ENCODE measurements around the gene LLGL2. TPM values are rescaled to one million over a fixed set of nuclear protein-coding genes. Genes with fewer than 3 reads are reported as not detected.

The LLGL2 gene
- total RNA-seq, 1 experiment from 2014 or later = 10.8 TPM

DNA sequence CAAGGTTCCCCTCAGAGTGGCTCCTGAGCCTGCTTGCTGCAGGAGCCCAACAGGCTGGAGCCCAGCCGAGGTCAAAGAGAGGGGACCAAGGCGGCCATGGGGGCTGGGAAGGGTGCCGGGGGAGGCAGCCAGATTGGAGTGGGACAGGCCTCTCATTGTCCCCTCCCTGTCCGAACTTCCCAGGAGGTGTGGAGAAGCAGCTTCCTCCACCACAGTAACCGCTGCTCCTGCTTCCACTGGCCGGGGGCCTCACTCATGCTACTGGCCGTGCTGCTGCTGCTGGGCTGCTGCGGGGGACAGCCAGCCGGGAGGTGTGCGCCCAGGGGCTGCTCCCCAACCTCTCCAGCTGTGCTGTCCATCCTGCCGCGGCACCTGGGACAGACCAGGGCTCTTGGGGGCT lies 39.8 kb upstream of the LLGL2 start:
- Histone ChIP-seq H3K4me3 (ENCODE audit: low read depth, low read length, poor library complexity, severe bottlenecking) (no peak overlapping the region), H3K27me3 (replicated peaks; ENCODE audit: insufficient read depth, low read depth, low read length, poor library complexity) (no peaks in the 10 kb centered on the region), H3K9me3 (ENCODE audit: low read depth, low read length, poor library complexity, severe bottlenecking) (no peaks in the 10 kb centered on the region), H3K4me1 (ENCODE audit: insufficient read depth, low read length, poor library complexity, severe bottlenecking) (no peaks in the 10 kb centered on the region), H3K36me3 (ENCODE audit: insufficient read depth, low read length, poor library complexity, severe bottlenecking) (no peaks in the 10 kb centered on the region), H3K27ac (ENCODE audit: low read depth, low read length, poor library complexity, severe bottlenecking) (no peak overlapping the region)
- DNase-seq (ENCODE audit: low spot score) = no peak
- no TSS peak for BruUV-seq (replicated peaks)
- TF ChIP-seq, protein P1, sequence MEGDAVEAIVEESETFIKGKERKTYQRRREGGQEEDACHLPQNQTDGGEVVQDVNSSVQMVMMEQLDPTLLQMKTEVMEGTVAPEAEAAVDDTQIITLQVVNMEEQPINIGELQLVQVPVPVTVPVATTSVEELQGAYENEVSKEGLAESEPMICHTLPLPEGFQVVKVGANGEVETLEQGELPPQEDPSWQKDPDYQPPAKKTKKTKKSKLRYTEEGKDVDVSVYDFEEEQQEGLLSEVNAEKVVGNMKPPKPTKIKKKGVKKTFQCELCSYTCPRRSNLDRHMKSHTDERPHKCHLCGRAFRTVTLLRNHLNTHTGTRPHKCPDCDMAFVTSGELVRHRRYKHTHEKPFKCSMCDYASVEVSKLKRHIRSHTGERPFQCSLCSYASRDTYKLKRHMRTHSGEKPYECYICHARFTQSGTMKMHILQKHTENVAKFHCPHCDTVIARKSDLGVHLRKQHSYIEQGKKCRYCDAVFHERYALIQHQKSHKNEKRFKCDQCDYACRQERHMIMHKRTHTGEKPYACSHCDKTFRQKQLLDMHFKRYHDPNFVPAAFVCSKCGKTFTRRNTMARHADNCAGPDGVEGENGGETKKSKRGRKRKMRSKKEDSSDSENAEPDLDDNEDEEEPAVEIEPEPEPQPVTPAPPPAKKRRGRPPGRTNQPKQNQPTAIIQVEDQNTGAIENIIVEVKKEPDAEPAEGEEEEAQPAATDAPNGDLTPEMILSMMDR (conservative IDR thresholded peaks at IDR 0.05; ENCODE audit: low read depth, low read length) = no peak
- TF ChIP-seq EZH2 (IDR thresholded peaks at IDR 0.05; ENCODE audit: borderline replicate concordance, low read depth, low read length, poor library complexity, severe bottlenecking) = no peak
- intact Hi-C loops (cut with micrococcal nuclease; ENCODE audit: unreplicated experiment) = no loop called here
- ChIA-PET POLR2A (ENCODE audit: low non-redundant PET) (no interaction called here), CTCF (no interaction called here)

DNA sequence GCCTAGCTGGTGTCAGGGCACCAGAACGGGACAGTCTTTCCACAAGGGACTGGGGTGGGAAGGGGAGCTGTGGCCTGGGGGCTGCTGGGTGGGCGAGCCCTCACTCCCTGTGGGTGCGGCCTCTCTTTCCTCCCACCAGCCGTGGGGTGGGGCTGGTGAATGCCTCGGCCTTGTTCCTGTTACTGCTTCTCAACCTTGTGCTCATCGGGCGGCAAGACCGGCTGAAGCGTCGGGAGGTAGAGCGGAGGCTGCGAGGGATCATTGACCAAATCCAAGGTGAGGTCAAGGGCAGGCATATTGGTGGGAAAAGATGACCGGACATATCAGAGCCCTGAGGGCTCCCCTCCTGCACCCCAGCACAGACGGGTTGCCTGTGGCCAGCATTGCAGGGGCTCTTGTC lies 39.3 kb upstream of the LLGL2 start:
- DNase-seq (ENCODE audit: low spot score) = no peak
- H3K4me1 ChIP-seq (ENCODE audit: insufficient read depth, low read length, poor library complexity, severe bottlenecking) = no peaks in the 10 kb centered on the region
- BruUV-seq (replicated peaks) = no TSS peak
- intact Hi-C loops (cut with micrococcal nuclease; ENCODE audit: unreplicated experiment) = no loop called here
- H3K27me3 ChIP-seq (replicated peaks; ENCODE audit: insufficient read depth, low read depth, low read length, poor library complexity) = no peaks in the 10 kb centered on the region
- no peak overlapping the region for H3K27ac ChIP-seq (ENCODE audit: low read depth, low read length, poor library complexity, severe bottlenecking)
- no peak overlapping the region for H3K4me3 ChIP-seq (ENCODE audit: low read depth, low read length, poor library complexity, severe bottlenecking)
- ChIA-PET CTCF (no interaction called here), POLR2A (ENCODE audit: low non-redundant PET) (no interaction called here)
- peaks cover 2% of the 10 kb centered on the region for H3K36me3 ChIP-seq (ENCODE audit: insufficient read depth, low read length, poor library complexity, severe bottlenecking)
- H3K9me3 ChIP-seq (ENCODE audit: low read depth, low read length, poor library complexity, severe bottlenecking) = no peaks in the 10 kb centered on the region
- TF ChIP-seq, protein P1 (conservative IDR thresholded peaks at IDR 0.05; ENCODE audit: low read depth, low read length) = no peak
- no peak for TF ChIP-seq EZH2 (IDR thresholded peaks at IDR 0.05; ENCODE audit: borderline replicate concordance, low read depth, low read length, poor library complexity, severe bottlenecking)

DNA sequence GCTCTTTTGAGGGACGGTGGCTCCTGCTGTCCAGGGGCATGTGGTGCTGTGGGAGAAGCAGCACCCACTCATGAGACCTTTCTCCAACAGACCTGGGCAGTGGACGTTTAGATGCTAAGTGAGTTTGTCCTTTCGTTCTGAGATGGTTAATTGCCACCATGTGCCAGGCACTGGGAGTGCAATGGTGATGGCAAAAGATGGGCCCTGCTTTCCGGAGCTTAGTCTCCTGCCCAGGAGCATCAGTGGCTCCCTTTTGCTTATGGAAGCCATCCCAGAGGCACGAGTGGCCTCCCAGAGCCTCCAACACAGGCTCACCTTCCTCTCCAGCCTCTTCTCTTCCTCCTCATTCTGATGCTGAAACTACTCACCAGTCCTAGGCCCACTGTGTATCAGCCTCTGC lies 38.5 kb upstream of the LLGL2 start:
- Histone ChIP-seq H3K9me3 (ENCODE audit: low read depth, low read length, poor library complexity, severe bottlenecking) (no peaks in the 10 kb centered on the region), H3K4me3 (ENCODE audit: low read depth, low read length, poor library complexity, severe bottlenecking) (no peak overlapping the region), H3K27ac (ENCODE audit: low read depth, low read length, poor library complexity, severe bottlenecking) (no peak overlapping the region), H3K36me3 (ENCODE audit: insufficient read depth, low read length, poor library complexity, severe bottlenecking) (peaks cover 3% of the 10 kb centered on the region), H3K27me3 (replicated peaks; ENCODE audit: insufficient read depth, low read depth, low read length, poor library complexity) (no peaks in the 10 kb centered on the region), H3K4me1 (ENCODE audit: insufficient read depth, low read length, poor library complexity, severe bottlenecking) (no peaks in the 10 kb centered on the region)
- ChIA-PET POLR2A (ENCODE audit: low non-redundant PET) (no interaction called here), CTCF (no interaction called here)
- intact Hi-C loops (cut with micrococcal nuclease; ENCODE audit: unreplicated experiment) = no loop called here
- TF ChIP-seq, protein P1 (conservative IDR thresholded peaks at IDR 0.05; ENCODE audit: low read depth, low read length) = no peak
- TF ChIP-seq EZH2 (IDR thresholded peaks at IDR 0.05; ENCODE audit: borderline replicate concordance, low read depth, low read length, poor library complexity, severe bottlenecking) = no peak
- no TSS peak for BruUV-seq (replicated peaks)
- DNase-seq (ENCODE audit: low spot score) = no peak

Data from A673 (cell line).